OCI-LY7 (cell line): ENCODE data around the gene KCNMB2. TPM values are rescaled to one million over a fixed set of nuclear protein-coding genes. Genes with fewer than 3 reads are reported as not detected.

Experiments
- BruUV-seq: library from RNA; stranded (reverse); fragments of 400-500 nt; replicated peaks from 2 replicates; lab custom pipeline; 2021; lab: Mats Ljungman, UMichigan
- CTCF ChIA-PET: fragments of 300-600 bp; sonication (Branson Sonifier 250); formaldehyde crosslinking; loops from one replicate; lab custom pipeline; 2022; ENCODE audit warnings: antibody characterized with exemption; ENCODE audit not compliant: unreplicated experiment; lab: Charles Lee
- POLR2A ChIA-PET: fragments of 300-600 bp; sonication (Branson Sonifier 250); formaldehyde crosslinking; loops from one replicate; lab custom pipeline; 2022; ENCODE audit warnings: antibody characterized with exemption; lab: Charles Lee
- DNase-seq: peaks from one replicate; pipeline ENCODE4 v3.0.0-alpha.2; 2015; ENCODE audit warnings: low spot score
- H2AFZ ChIP-seq: fragments of 200-600 bp; sonication (generic), shearing (Covaris generic); 2 replicates; pipeline ENCODE4 v1.6.1; 2014; ENCODE audit warnings: mild to moderate bottlenecking, antibody characterized with exemption, low read length, moderate library complexity
- H3K27ac ChIP-seq: fragments of 200-600 bp; sonication (generic); 2 replicates; pipeline ENCODE4 v1.5.1; 2014; ENCODE audit warnings: mixed run types, low read depth, mild to moderate bottlenecking, moderate library complexity, low read length, inconsistent platforms; ENCODE audit not compliant: poor library complexity, severe bottlenecking
- H3K36me3 ChIP-seq: fragments of 200-600 bp; sonication (generic); 2 replicates; pipeline ENCODE4 v1.6.1; 2014; ENCODE audit warnings: mild to moderate bottlenecking, antibody characterized with exemption, low read length, moderate library complexity, mixed read lengths; ENCODE audit not compliant: insufficient read depth
- H3K4me1 ChIP-seq: fragments of 200-600 bp; sonication (generic); 2 replicates; pipeline ENCODE4 v1.5.1; 2014; ENCODE audit warnings: mild to moderate bottlenecking, low read length; ENCODE audit not compliant: insufficient read depth, poor library complexity, severe bottlenecking
- H3K4me2 ChIP-seq: fragments of 200-600 bp; sonication (generic); 2 replicates; pipeline ENCODE4 v1.6.1; 2014; ENCODE audit warnings: mild to moderate bottlenecking, low read length
- H3K4me3 ChIP-seq: fragments of 200-600 bp; sonication (generic); 2 replicates; pipeline ENCODE4 v1.5.1; 2014; ENCODE audit warnings: mild to moderate bottlenecking, low read depth, low read length; ENCODE audit not compliant: poor library complexity, severe bottlenecking
- H3K79me2 ChIP-seq: fragments of 200-600 bp; sonication (generic); 2 replicates; pipeline ENCODE4 v1.6.1; 2016; ENCODE audit warnings: low read depth, mild to moderate bottlenecking, low read length, moderate library complexity, mixed read lengths; ENCODE audit not compliant: insufficient read depth
- H3K9me2 ChIP-seq: fragments of 200-600 bp; sonication (generic); 2 replicates; pipeline ENCODE4 v1.6.1; 2016; ENCODE audit warnings: mild to moderate bottlenecking, low read length, mixed read lengths; ENCODE audit not compliant: insufficient read depth
- H3K9me3 ChIP-seq: fragments of 200-600 bp; sonication (generic); 2 replicates; pipeline ENCODE4 v1.6.1; 2014; ENCODE audit warnings: mild to moderate bottlenecking, mixed run types, low read length, mixed read lengths
- H4K20me1 ChIP-seq: fragments of 200-600 bp; sonication (generic); 2 replicates; pipeline ENCODE4 v1.6.1; 2014; ENCODE audit warnings: mild to moderate bottlenecking, antibody characterized with exemption, low read length, moderate library complexity, mixed read lengths; ENCODE audit not compliant: insufficient read depth
- EZH2phosphoT487 ChIP-seq: fragments of 200-600 bp; sonication (generic); IDR thresholded peaks from 2 replicates; pipeline ENCODE4 v1.6.1; 2018; ENCODE audit warnings: low read depth, borderline replicate concordance, mild to moderate bottlenecking, mixed run types, antibody characterized with exemption, low read length, moderate library complexity, mixed read lengths
- intact Hi-C: fragments of 100-400 bp; cut with micrococcal nuclease; formaldehyde crosslinking; loops from one replicate; pipeline ENCODE4 v1.10.0; 2022; ENCODE audit not compliant: unreplicated experiment
- total RNA-seq, 2 experiments: library from RNA; depleted of rRNA in 1 of 2; stranded (reverse); fragments of >200 nt in 1 of 2; shearing (Covaris generic) in 1 of 2; gene quantifications; 2 replicates each; pipeline ENCODE4 v1.2.3, GENCODE V29; 2014 to 2022
- TF ChIP-seq, protein P1 (sequence below): fragments of 200-600 bp; sonication (generic); conservative IDR thresholded peaks from 2 replicates; pipeline ENCODE4 v1.5.1; 2014; ENCODE audit warnings: mild to moderate bottlenecking, antibody characterized with exemption, low read length, moderate library complexity, mixed read lengths

KCNMB2 gene
- total RNA-seq, 2 experiments from 2014 or later = not detected

- H3K4me3 ChIP-seq = no peak overlapping the region
- no peak overlapping the region for H3K4me2 ChIP-seq
- H3K4me1 ChIP-seq = no peaks in the 10 kb centered on the region
- no peaks in the 10 kb centered on the region for H3K36me3 ChIP-seq
- no peak overlapping the region for H3K27ac ChIP-seq
- ChIA-PET CTCF (no interaction called here), POLR2A (interaction anchor here (0.6 to 0.7 kb wide), 4 partner anchors 24 to 323 kb away, joined by 3 read pairs; no protein-coding TSS in a partner anchor)
- H3K79me2 ChIP-seq = no peaks in the 10 kb centered on the region
- no TSS peak for BruUV-seq
- intact Hi-C loops = no loop called here
- H3K9me2 ChIP-seq = no peaks in the 10 kb centered on the region
- DNase-seq = no peak
- H2AFZ ChIP-seq = no peak overlapping the region
- TF ChIP-seq EZH2phosphoT487 = no peak
- TF ChIP-seq, protein P1, sequence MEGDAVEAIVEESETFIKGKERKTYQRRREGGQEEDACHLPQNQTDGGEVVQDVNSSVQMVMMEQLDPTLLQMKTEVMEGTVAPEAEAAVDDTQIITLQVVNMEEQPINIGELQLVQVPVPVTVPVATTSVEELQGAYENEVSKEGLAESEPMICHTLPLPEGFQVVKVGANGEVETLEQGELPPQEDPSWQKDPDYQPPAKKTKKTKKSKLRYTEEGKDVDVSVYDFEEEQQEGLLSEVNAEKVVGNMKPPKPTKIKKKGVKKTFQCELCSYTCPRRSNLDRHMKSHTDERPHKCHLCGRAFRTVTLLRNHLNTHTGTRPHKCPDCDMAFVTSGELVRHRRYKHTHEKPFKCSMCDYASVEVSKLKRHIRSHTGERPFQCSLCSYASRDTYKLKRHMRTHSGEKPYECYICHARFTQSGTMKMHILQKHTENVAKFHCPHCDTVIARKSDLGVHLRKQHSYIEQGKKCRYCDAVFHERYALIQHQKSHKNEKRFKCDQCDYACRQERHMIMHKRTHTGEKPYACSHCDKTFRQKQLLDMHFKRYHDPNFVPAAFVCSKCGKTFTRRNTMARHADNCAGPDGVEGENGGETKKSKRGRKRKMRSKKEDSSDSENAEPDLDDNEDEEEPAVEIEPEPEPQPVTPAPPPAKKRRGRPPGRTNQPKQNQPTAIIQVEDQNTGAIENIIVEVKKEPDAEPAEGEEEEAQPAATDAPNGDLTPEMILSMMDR = no peak
- no peaks in the 10 kb centered on the region for H3K9me3 ChIP-seq
- H4K20me1 ChIP-seq = no peaks in the 10 kb centered on the region
Measured at GRCh38 chr3:178623666-178624255, 87.5 kb downstream of the KCNMB2 start.

- no TSS peak for BruUV-seq
- H3K9me2 ChIP-seq = no peaks in the 10 kb centered on the region
- no peaks in the 10 kb centered on the region for H3K79me2 ChIP-seq
- ChIA-PET CTCF (no interaction called here), POLR2A (interaction anchor here (0.6 to 0.8 kb wide), 5 partner anchors 23 to 323 kb away, joined by 3 read pairs; no protein-coding TSS in a partner anchor)
- no peaks in the 10 kb centered on the region for H4K20me1 ChIP-seq
- no peak overlapping the region for H2AFZ ChIP-seq
- H3K4me2 ChIP-seq = no peak overlapping the region
- no peak overlapping the region for H3K27ac ChIP-seq
- H3K4me3 ChIP-seq = no peak overlapping the region
- H3K4me1 ChIP-seq = no peaks in the 10 kb centered on the region
- no peak for DNase-seq
- no peaks in the 10 kb centered on the region for H3K9me3 ChIP-seq
- intact Hi-C loops = no loop called here
- TF ChIP-seq, protein P1 = no peak
- TF ChIP-seq EZH2phosphoT487 = no peak
- no peaks in the 10 kb centered on the region for H3K36me3 ChIP-seq
Measured at GRCh38 chr3:178624276-178624675, 88.0 kb downstream of the KCNMB2 start.

- no peaks in the 10 kb centered on the region for H3K79me2 ChIP-seq
- ChIA-PET POLR2A (no interaction called here), CTCF (no interaction called here)
- intact Hi-C loops = no loop called here
- no peaks in the 10 kb centered on the region for H4K20me1 ChIP-seq
- H2AFZ ChIP-seq = no peak overlapping the region
- no peaks in the 10 kb centered on the region for H3K4me1 ChIP-seq
- no peaks in the 10 kb centered on the region for H3K36me3 ChIP-seq
- no TSS peak for BruUV-seq
- H3K4me3 ChIP-seq = no peak overlapping the region
- no peaks in the 10 kb centered on the region for H3K9me2 ChIP-seq
- no peak for DNase-seq
- TF ChIP-seq EZH2phosphoT487 = no peak
- TF ChIP-seq, protein P1 = no peak
- no peaks in the 10 kb centered on the region for H3K9me3 ChIP-seq
- H3K27ac ChIP-seq = no peak overlapping the region
- H3K4me2 ChIP-seq = no peak overlapping the region
Measured at GRCh38 chr3:178625053-178625600, 88.9 kb downstream of the KCNMB2 start.
